GM19468 (cell line): Measurements from ENCODE around the gene KAT6B.
"Not testable (repeated sequence)": the region's sequence is repeated elsewhere in the genome, so short reads cannot be mapped to it uniquely, and the experiment has no call there.

ENCODE experiments used
- ATAC-seq: cut with Tn5 transposase; IDR thresholded peaks from one replicate; pipeline ENCODE4 v1.9.1; 2021; ENCODE audit warnings: mild to moderate bottlenecking, moderate library complexity, moderate number of reproducible peaks; ENCODE audit not compliant: unreplicated experiment; ENCODE audit errors: extremely low read depth

The KAT6B gene

GRCh38 chr10:75050149-75050919, 223.9 kb downstream of the KAT6B start:
- no peak for ATAC-seq

GRCh38 chr10:75051308-75051707, 224.9 kb downstream of the KAT6B start:
- ATAC-seq = no peak

- ATAC-seq = not testable (repeated sequence)
These were observed 229.6 kb downstream of the KAT6B start for GRCh38 chr10:75055896-75056406.

GRCh38 chr10:75057680-75058079, 231.3 kb downstream of the KAT6B start:
- no peak for ATAC-seq

GRCh38 chr10:75058161-75058560, 231.8 kb downstream of the KAT6B start:
- ATAC-seq = no peak

GRCh38 chr10:75061709-75062505, 235.5 kb downstream of the KAT6B start:
- ATAC-seq = no peak

- no peak for ATAC-seq
These were observed 236.3 kb downstream of the KAT6B start for GRCh38 chr10:75062506-75063299.

GRCh38 chr10:75063461-75064230, 237.2 kb downstream of the KAT6B start:
- ATAC-seq = no peak

- ATAC-seq = no peak
These were observed 238.7 kb downstream of the KAT6B start for GRCh38 chr10:75065076-75065475.

GRCh38 chr10:75066271-75066670, 239.9 kb downstream of the KAT6B start:
- ATAC-seq = no peak

- ATAC-seq = no peak
These were observed 240.9 kb downstream of the KAT6B start for GRCh38 chr10:75067272-75067671.

GRCh38 chr10:75068523-75068922, 242.1 kb downstream of the KAT6B start:
- no peak for ATAC-seq

- ATAC-seq = no peak
These were observed 244.1 kb downstream of the KAT6B start for GRCh38 chr10:75070476-75070875.

GRCh38 chr10:75070961-75071428, 244.6 kb downstream of the KAT6B start:
- ATAC-seq = no peak

- no peak for ATAC-seq
These were observed 245.4 kb downstream of the KAT6B start for GRCh38 chr10:75071756-75072155.

- no peak for ATAC-seq
These were observed 246.3 kb downstream of the KAT6B start for GRCh38 chr10:75072727-75073126.

- ATAC-seq = no peak
These were observed 247.0 kb downstream of the KAT6B start for GRCh38 chr10:75073442-75073841.

- no peak for ATAC-seq
These were observed 248.5 kb downstream of the KAT6B start for GRCh38 chr10:75074711-75075445.

GRCh38 chr10:75076348-75076747, 249.9 kb downstream of the KAT6B start:
- ATAC-seq = no peak
